ENCODE measurements around the gene MGAT3.

MGAT3 gene

GRCh38 chr22:39433476-39434242 is 23.2 kb upstream of the MGAT3 start:
- TF ChIP-seq POLR2AphosphoS5 (IDR thresholded peaks at IDR 0.05; ENCODE audit: low read depth) = no peak
- TF ChIP-seq GABPA (IDR thresholded peaks at IDR 0.05; ENCODE audit: low read depth) = no peak
- TF ChIP-seq SPI1 (IDR thresholded peaks at IDR 0.05; ENCODE audit: borderline replicate concordance, low read depth) = no peak
- TF ChIP-seq CTCF (IDR thresholded peaks at IDR 0.05; ENCODE audit: insufficient read depth, low read length) = no peak
- no peak for TF ChIP-seq REST (IDR thresholded peaks at IDR 0.05; ENCODE audit: insufficient replicate concordance, low read depth)
- Histone ChIP-seq H3K27ac (replicated peaks) (no peak overlapping the region), H3K4me3 (replicated peaks; ENCODE audit: insufficient read depth, low read length) (no peak overlapping the region), H3K27me3 (ENCODE audit: insufficient read depth, poor library complexity, severe bottlenecking) (no peaks in the 10 kb centered on the region)
- no peak for DNase-seq (ENCODE audit: low read depth in 1 of 2, low spot score in 1 of 2)

GRCh38 chr22:39434243-39434653 is 22.6 kb upstream of the MGAT3 start:
- no peak overlapping the region for H3K27ac ChIP-seq (replicated peaks)
- no peak for DNase-seq (ENCODE audit: low read depth in 1 of 2, low spot score in 1 of 2)
- H3K4me3 ChIP-seq (replicated peaks; ENCODE audit: insufficient read depth, low read length) = no peak overlapping the region
- H3K27me3 ChIP-seq (ENCODE audit: insufficient read depth, poor library complexity, severe bottlenecking) = no peaks in the 10 kb centered on the region
- no peak for TF ChIP-seq GABPA (IDR thresholded peaks at IDR 0.05; ENCODE audit: low read depth)
- TF ChIP-seq CTCF (IDR thresholded peaks at IDR 0.05; ENCODE audit: insufficient read depth, low read length) = no peak
- no peak for TF ChIP-seq REST (IDR thresholded peaks at IDR 0.05; ENCODE audit: insufficient replicate concordance, low read depth)
- TF ChIP-seq POLR2AphosphoS5 (IDR thresholded peaks at IDR 0.05; ENCODE audit: low read depth) = no peak
- no peak for TF ChIP-seq SPI1 (IDR thresholded peaks at IDR 0.05; ENCODE audit: borderline replicate concordance, low read depth)

GRCh38 chr22:39434721-39435120 is 22.1 kb upstream of the MGAT3 start:
- no peak for TF ChIP-seq REST (IDR thresholded peaks at IDR 0.05; ENCODE audit: insufficient replicate concordance, low read depth)
- no peak for TF ChIP-seq POLR2AphosphoS5 (IDR thresholded peaks at IDR 0.05; ENCODE audit: low read depth)
- no peak for TF ChIP-seq CTCF (IDR thresholded peaks at IDR 0.05; ENCODE audit: insufficient read depth, low read length)
- no peak for TF ChIP-seq SPI1 (IDR thresholded peaks at IDR 0.05; ENCODE audit: borderline replicate concordance, low read depth)
- no peak for TF ChIP-seq GABPA (IDR thresholded peaks at IDR 0.05; ENCODE audit: low read depth)
- H3K4me3 ChIP-seq (replicated peaks; ENCODE audit: insufficient read depth, low read length) = no peak overlapping the region
- no peak overlapping the region for H3K27ac ChIP-seq (replicated peaks)
- no peaks in the 10 kb centered on the region for H3K27me3 ChIP-seq (ENCODE audit: insufficient read depth, poor library complexity, severe bottlenecking)
- no peak for DNase-seq (ENCODE audit: low read depth in 1 of 2, low spot score in 1 of 2)
